Heart left ventricle (tissue), 13 donors: ENCODE measurements around the gene LHFPL2.

Source experiments
- CTCF ChIP-seq, 12 donors: fragments of 200-600 bp; sonication (generic) in 4 of 12; IDR thresholded peaks; one replicate each; pipeline versions ENCODE4 v1.5.0 to v1.8.0; 2018 to 2022; ENCODE audit warnings: antibody characterized with exemption in 12 of 12, mild to moderate bottlenecking in 5 of 12
- POLR2A ChIP-seq, 2 donors: fragments of 450-650 bp; IDR thresholded peaks; one replicate each; pipeline ENCODE4 v1.6.1; 2017; ENCODE audit warnings: antibody characterized with exemption in 2 of 2, mild to moderate bottlenecking in 2 of 2, moderate library complexity in 2 of 2
- donor health status: ischemic (EF 13 %, LVEDD 7.1; RV severe dilation, severe dysfunction).
- donor health status: DM: no; HTN: yes; CAD: no.
- donor health status: DM: no; HTN: no; CAD: no.
- donor health status: ischemic (EF 25% LVEDD 6.9; RV normal size, moderate dysfunction).
- donor health status: ischemic (EF 25% LVEDD 5.7; RV mildly dilated, moderate dysfunction).
- donor health status: ischemic (EF 35%, LVEDD 5.7; RV mildly dilated, moderate dysfunction).
- donor health status: nonischemic (EF 11% LVEDD 7.7; RV severe dilation, severe dysfunction).
- donor health status: DM: yes; HTN: yes; CAD: no.
- donor health status: PGD.
- donor health status: ischemic (EF 29% LVEDD 5.4; RV normal size, mild dysfunction).
- donor health status: nonischemic (EF 23%, LVEDD 6.1; RV moderate dilation, normal function).

GRCh38 chr5:78570646-78571045 is 77.9 kb downstream of the LHFPL2 start:
- TF ChIP-seq CTCF (IDR thresholded peaks at IDR 0.05) (no peak), POLR2A (IDR thresholded peaks at IDR 0.05) (no peak)
